Endodermal cell (in vitro differentiated cells): ENCODE results near the gene OR7A17. TPM values are rescaled to one million over a fixed set of nuclear protein-coding genes. Genes with fewer than 3 reads are reported as not detected.

ENCODE experiments used
- DNase-seq: peaks from one replicate; pipeline ENCODE4 v3.0.0-alpha.2; 2017
- H3K27ac ChIP-seq: 2 replicates; pipeline ENCODE4 v1.5.1; 2013; ENCODE audit warnings: mild to moderate bottlenecking, low read depth, low read length, moderate library complexity
- H3K27me3 ChIP-seq: 2 replicates; pipeline ENCODE4 v1.6.1; 2013; ENCODE audit warnings: mild to moderate bottlenecking, low read length, moderate library complexity; ENCODE audit not compliant: insufficient read depth, control insufficient read depth, poor library complexity, severe bottlenecking
- H3K36me3 ChIP-seq: 2 replicates; pipeline ENCODE4 v1.7.0; 2013; ENCODE audit warnings: mild to moderate bottlenecking, low read length, moderate library complexity; ENCODE audit not compliant: control insufficient read depth, insufficient read depth
- H3K4me1 ChIP-seq: one replicate; pipeline ENCODE4 v1.7.0; 2013; ENCODE audit warnings: low read length; ENCODE audit not compliant: control insufficient read depth, insufficient read depth
- H3K4me3 ChIP-seq: 2 replicates; pipeline ENCODE4 v1.5.1; 2013; ENCODE audit warnings: mild to moderate bottlenecking, low read length, moderate library complexity
- H3K9ac ChIP-seq: 2 replicates; pipeline ENCODE4 v1.6.1; 2013; ENCODE audit warnings: mild to moderate bottlenecking, low read length, moderate library complexity; ENCODE audit not compliant: poor library complexity, severe bottlenecking; ENCODE audit errors: extremely low read depth
- H3K9me3 ChIP-seq: 2 replicates; pipeline ENCODE4 v1.6.1; 2013; ENCODE audit warnings: mild to moderate bottlenecking, low read length, moderate library complexity; ENCODE audit not compliant: control insufficient read depth
- H3K27ac Mint-ChIP-seq: 2 replicates; pipeline ENCODE4 v1.8.0; 2020; ENCODE audit warnings: mixed read lengths
- H3K27me3 Mint-ChIP-seq: 2 replicates; pipeline ENCODE4 v1.8.0; 2021; ENCODE audit warnings: mild to moderate bottlenecking, mixed read lengths; ENCODE audit not compliant: insufficient read depth
- H3K36me3 Mint-ChIP-seq: 2 replicates; pipeline ENCODE4 v1.8.0; 2020; ENCODE audit warnings: low read depth, mixed read lengths
- H3K4me1 Mint-ChIP-seq: 2 replicates; pipeline ENCODE4 v1.8.0; 2020; ENCODE audit warnings: mixed read lengths
- H3K4me3 Mint-ChIP-seq: 2 replicates; pipeline ENCODE4 v1.8.0; 2020; ENCODE audit warnings: mild to moderate bottlenecking, moderate library complexity, mixed read lengths
- H3K9me3 Mint-ChIP-seq: 2 replicates; pipeline ENCODE4 v1.8.0; 2020; ENCODE audit warnings: mild to moderate bottlenecking, mixed read lengths
- WGBS, 2 experiments: methylation state at CpG; one replicate each; pipeline versions ENCODE4 v1.1.5 to v1.1.7; 2013; ENCODE audit warnings: missing lambda C conversion rate in 2 of 2, mixed read lengths in 1 of 2; ENCODE audit not compliant: insufficient coverage in 1 of 2, insufficient read length in 1 of 2; 5-methylcytosine and 5-hydroxymethylcytosine counted together
- long read RNA-seq, 4 experiments: library from polyadenylated mRNA in 2 of 4; library from RNA in 1 of 4; library from capped mRNA in 1 of 4; stranded (forward) in 3 of 4; unstranded in 1 of 4; transcript quantifications; one replicate each; pipeline ENCODE4 v2.0.0, GENCODE V29; 2020 to 2021; ENCODE audit warnings: inconsistent platforms in 1 of 4
- polyA plus RNA-seq, 2 experiments: library from polyadenylated mRNA; stranded (reverse); fragments of 50-300 nt; gene quantifications; one replicate each; pipeline ENCODE4 v1.2.3, GENCODE V29; 2013
- total RNA-seq, 2 donors: library from RNA; stranded (reverse); fragmentation: NEBNext Ultra II Directional in 1 of 2; extraction: Animal tissue kit (Norgen Biotek cat#: 25700) in 1 of 2; gene quantifications; 2 replicates in 1 of 2; 3 replicates in 1 of 2; pipeline ENCODE4 v1.2.1, GENCODE V29; 2021
- TF ChIP-seq, protein P1 (sequence below): fragments of 200-600 bp; sonication (generic); conservative IDR thresholded peaks from 2 replicates; pipeline ENCODE4 v1.5.0; 2021; ENCODE audit warnings: antibody characterized with exemption, mild to moderate bottlenecking

The OR7A17 gene
- total RNA-seq: not detected
- not detected for polyA plus RNA-seq (2013, experiment 1 of 2)
- polyA plus RNA-seq (2013, experiment 2 of 2): not detected
- long read RNA-seq, experiment 1: 0 reads
- long read RNA-seq, experiment 2: 0 reads
- long read RNA-seq, experiment 3: 0 reads
- long read RNA-seq, experiment 4: 0 reads

DNA sequence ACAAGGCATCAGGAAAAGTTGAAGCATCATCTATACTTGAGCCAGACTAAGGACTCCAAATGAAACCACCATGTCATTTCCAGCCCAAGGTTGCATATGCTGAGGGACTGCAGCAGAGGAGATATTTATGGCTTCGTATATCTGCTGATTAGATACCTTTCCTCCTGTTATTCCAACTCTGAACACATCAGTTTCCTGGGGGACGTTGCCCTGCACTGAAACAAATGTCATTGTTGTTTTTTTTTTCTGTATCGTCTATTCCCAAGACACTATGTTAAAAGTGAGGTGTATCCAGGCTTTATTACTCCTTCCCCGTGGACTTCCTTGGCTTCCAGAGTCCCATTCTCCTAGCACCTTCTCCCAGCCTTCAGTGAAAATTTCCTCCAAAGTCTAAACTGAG lies at the start of gene OR7A17:
TSS of gene OR7A17 (minus strand) at position 101 of the 400 bp plus-strand sequence. CDS start 4,777 bp downstream, outside the sequence.
- Mint-ChIP-seq H3K4me3 (no peak within 1 kb of the TSS), H3K27ac (no peak within 1 kb of the TSS), H3K4me1 (no peaks in the 10 kb centered on the region), H3K27me3 (no peaks in the 10 kb centered on the region), H3K9me3 (peaks cover 74% of the 10 kb centered on the region), H3K36me3 (no peaks in the 10 kb centered on the region)
- no peak within 1 kb of the TSS for H3K27ac ChIP-seq
- no peak within 1 kb of the TSS for H3K9ac ChIP-seq
- TF ChIP-seq, protein P1, sequence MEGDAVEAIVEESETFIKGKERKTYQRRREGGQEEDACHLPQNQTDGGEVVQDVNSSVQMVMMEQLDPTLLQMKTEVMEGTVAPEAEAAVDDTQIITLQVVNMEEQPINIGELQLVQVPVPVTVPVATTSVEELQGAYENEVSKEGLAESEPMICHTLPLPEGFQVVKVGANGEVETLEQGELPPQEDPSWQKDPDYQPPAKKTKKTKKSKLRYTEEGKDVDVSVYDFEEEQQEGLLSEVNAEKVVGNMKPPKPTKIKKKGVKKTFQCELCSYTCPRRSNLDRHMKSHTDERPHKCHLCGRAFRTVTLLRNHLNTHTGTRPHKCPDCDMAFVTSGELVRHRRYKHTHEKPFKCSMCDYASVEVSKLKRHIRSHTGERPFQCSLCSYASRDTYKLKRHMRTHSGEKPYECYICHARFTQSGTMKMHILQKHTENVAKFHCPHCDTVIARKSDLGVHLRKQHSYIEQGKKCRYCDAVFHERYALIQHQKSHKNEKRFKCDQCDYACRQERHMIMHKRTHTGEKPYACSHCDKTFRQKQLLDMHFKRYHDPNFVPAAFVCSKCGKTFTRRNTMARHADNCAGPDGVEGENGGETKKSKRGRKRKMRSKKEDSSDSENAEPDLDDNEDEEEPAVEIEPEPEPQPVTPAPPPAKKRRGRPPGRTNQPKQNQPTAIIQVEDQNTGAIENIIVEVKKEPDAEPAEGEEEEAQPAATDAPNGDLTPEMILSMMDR: no peak
- peaks cover 54% of the 10 kb centered on the region for H3K9me3 ChIP-seq
- H3K27me3 ChIP-seq: no peaks in the 10 kb centered on the region
- H3K4me1 ChIP-seq: no peaks in the 10 kb centered on the region
- no peak for DNase-seq
- 30% methylated on average over 3 to 4 of the region's 4 CpGs for WGBS, 2 experiments
- no peak within 1 kb of the TSS for H3K4me3 ChIP-seq
- no peaks in the 10 kb centered on the region for H3K36me3 ChIP-seq

DNA sequence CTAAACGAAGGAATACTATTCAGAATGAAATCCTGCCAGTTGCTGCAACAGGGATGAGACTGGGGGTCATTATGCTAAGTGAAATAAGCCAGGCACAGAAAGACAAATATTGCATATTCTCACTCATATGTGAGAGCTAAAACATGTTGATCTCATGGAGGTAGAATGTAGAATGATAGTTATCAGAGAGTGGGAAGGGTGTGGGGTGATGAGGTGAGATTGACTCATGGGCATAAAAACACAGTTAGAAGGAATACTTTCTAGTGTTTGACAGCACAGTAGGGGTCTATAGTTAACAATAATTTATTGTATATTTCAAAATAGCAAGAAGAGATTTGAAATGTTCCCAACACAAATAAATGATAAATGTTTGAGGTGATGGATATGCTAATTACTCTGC lies 47.6 kb upstream of the OR7A17 start:
- H3K36me3 Mint-ChIP-seq: no peaks in the 10 kb centered on the region
- H3K9me3 ChIP-seq: peaks cover 38% of the 10 kb centered on the region
- peaks cover 73% of the 10 kb centered on the region for H3K9me3 Mint-ChIP-seq
- H3K36me3 ChIP-seq: no peaks in the 10 kb centered on the region
- H3K4me1 ChIP-seq: no peaks in the 10 kb centered on the region
- no peak overlapping the region for H3K27ac ChIP-seq
- DNase-seq: no peak
- H3K9ac ChIP-seq: no peak overlapping the region
- no peak overlapping the region for H3K4me3 Mint-ChIP-seq
- TF ChIP-seq, protein P1: no peak
- no peaks in the 10 kb centered on the region for H3K4me1 Mint-ChIP-seq
- no peak overlapping the region for H3K4me3 ChIP-seq
- H3K27me3 Mint-ChIP-seq: no peaks in the 10 kb centered on the region
- no peak overlapping the region for H3K27ac Mint-ChIP-seq
- H3K27me3 ChIP-seq: no peaks in the 10 kb centered on the region
- 9 to 24% methylated on average over 1 of the region's 1 CpG for WGBS, 2 experiments

- H3K36me3 ChIP-seq: no peaks in the 10 kb centered on the region
- no peak overlapping the region for H3K27ac Mint-ChIP-seq
- no peaks in the 10 kb centered on the region for H3K27me3 ChIP-seq
- peaks cover 87% of the 10 kb centered on the region for H3K9me3 Mint-ChIP-seq
- 64 to 66% methylated on average over 4 to 5 of the region's 5 CpGs for WGBS, 2 experiments
- H3K4me3 Mint-ChIP-seq: no peak overlapping the region
- H3K27ac ChIP-seq: no peak overlapping the region
- no peaks in the 10 kb centered on the region for H3K27me3 Mint-ChIP-seq
- no peak overlapping the region for H3K9ac ChIP-seq
- H3K4me1 Mint-ChIP-seq: no peaks in the 10 kb centered on the region
- peaks cover 57% of the 10 kb centered on the region for H3K9me3 ChIP-seq
- TF ChIP-seq, protein P1: no peak
- no peak overlapping the region for H3K4me3 ChIP-seq
- no peak for DNase-seq
- no peaks in the 10 kb centered on the region for H3K4me1 ChIP-seq
- peaks cover 2% of the 10 kb centered on the region for H3K36me3 Mint-ChIP-seq
Measured at GRCh38 chr19:14916848-14917247, 30.9 kb upstream of the OR7A17 start.
